NCI-H524 (cell line): ENCODE measurements around the gene ZSCAN9.
A peak's percentile ranks its signal among the peaks of the same experiment; 100 is the strongest.

Source experiments
- DNase-seq, 2 experiments: peaks; one replicate each; lab custom pipeline; 2025; lab: John Stamatoyannopoulos, UW

ZSCAN9 gene

DNA sequence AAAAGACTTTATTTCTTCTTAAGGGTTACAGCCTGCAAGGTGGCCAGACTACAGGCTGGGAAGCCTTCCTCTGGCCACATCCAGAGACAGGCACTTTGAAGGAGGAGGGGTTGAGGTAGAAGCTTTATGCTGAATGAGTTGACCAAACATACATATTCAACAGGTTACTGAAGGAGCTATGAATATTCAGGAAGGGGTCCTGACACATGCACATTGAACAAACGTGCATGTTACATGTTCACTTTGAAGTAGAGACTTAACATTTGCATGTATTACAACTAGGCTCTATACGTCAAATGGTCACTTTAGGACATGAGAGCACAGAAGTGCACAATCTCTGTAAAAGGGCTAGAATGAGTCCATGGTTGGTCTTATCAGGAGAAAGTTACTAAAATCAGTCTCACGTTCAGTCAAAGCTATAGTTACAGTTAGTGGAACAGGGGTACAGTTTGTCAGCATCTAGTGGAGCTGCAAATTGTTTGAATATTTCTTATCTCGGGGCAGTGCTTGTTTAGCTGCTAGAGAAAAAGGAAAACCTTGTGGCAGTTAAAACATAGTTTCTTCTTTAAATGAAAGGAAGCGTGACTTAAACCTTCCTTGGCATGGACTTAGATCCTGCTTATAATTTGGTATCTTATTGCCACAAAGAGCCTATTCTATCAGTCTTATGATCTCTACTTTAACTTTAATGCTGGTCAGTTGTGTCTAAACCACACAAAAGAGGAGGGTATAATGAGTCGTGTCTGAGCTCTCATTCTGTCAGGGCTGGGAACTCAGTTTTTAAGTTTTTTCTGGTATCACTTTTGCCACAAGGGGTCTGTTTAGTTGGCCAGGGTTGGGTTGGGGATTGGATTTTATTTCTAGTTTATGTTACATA lies 4.6 kb upstream of the ZSCAN9 start:
- DNase-seq = no peak

DNA sequence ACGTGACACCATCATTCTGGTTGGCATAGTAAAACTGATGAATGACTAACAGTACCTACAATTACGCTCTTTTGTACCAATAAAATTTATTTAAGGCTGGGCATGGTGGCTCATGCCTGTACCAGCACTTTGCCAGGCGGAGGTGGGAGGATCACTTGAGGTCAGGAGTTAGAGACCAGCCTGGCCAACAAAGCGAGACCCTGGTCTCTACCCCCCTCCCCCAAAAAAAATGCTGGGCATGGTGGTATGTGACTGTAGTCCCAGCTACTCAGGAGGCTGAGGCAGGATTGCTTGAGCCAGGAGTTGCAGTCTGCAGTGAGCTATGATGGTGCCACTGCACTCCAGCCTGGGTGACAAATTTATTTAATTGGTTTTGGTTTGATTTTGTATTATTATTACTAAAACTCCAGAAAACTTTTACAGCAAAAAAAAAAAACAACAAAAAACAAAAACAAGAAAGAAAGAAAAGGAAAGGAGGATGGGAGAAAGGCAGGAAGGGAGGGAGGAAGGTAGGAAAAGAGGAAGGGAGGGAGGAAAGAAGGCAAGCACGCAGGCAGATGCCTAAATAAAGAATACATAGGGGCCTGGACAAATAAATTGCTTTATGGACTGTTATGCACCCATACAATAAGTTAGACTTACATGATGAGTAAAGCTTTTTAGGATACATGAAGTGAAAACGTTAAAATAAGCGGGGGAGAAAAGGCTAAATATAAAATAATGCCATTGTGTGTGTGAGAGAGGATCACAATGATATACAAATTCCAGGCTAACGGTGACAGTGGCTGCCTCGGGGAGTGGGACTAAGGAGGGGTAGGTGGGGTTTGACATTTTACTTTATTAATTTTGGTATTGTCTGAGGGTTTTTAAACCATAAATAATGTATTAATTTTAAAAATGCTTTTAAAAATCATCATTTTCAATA lies 682 bp upstream of the ZSCAN9 start:
- DNase-seq = no peak

DNA sequence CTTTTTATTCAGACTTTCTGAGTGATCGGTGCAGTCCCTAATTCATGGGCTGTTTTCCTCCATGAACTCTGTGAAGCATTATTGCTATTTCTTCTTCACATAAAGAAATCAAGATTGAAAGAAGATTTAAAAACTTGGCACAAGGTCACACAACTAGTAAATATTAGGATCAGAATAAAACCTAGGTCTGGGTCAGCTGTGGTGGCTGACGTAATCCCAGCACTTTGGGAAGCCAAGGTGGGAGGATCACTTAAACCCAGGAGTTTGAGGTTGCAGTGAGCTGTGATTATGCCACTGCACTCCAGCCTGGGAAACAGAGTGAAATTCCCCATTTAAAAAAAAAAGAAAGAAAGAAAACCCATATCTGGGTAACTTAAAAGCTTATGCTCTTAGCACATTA lies 1.4 kb downstream of the ZSCAN9 start:
- DNase-seq = no peak

DNA sequence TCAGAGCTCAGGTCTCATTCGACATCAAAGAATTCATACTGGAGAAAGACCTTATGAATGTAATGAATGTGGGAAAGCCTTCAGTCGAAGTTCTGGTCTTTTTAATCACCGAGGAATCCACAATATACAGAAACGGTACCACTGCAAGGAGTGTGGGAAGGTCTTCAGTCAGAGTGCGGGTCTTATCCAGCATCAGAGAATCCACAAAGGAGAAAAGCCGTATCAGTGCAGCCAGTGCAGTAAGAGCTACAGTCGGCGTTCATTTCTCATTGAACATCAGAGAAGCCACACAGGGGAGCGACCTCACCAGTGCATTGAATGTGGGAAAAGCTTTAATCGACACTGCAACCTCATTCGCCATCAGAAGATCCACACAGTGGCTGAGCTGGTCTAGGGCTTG lies 7.7 kb downstream of the ZSCAN9 start:
- DNase-seq = no peak

DNA sequence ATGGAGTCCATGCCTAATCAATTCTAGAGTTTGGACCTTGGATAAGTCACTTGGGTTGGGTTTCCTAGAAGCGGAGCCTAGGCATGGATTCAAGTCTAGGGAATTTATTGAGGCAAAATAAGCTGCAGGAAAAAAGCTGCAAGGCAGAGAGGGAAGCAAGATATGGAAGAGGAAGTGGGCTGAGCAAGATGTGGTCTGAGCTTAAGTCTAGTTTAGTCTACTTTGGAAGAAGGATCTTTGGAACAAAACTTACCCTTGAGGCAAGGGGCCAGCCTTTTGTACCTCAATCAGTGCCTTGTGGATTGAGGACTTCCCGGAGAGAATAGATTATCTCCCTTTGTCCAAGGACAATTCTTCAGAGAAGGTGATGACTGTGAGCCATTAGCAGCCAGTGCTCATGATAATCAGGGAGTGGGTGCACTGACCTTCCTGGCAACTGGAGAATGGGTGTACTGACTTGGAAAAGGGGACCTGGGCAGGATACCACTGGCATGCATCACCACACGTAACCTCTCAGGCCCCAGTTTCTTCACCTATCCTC lies 10.9 kb downstream of the ZSCAN9 start:
- no peak for DNase-seq

DNA sequence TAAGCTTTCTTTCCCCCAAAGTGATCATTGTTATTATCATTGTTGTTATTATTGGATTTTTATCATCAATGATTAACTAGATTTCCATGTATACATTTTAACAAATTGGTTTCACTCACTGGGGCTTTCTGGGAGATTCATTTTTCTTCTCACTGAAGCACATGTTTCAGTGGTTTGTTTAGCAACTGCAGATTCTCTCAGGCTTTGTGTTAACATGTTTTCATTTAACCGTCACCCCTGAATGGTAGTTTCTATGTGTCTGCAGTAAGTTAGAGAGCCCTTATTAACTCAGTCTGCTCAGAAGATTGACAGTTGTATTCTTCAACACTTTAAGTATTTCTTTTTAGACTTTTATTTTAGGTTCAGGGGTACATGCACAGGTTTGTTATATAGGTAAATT lies 14.6 kb downstream of the ZSCAN9 start:
- no peak for DNase-seq

DNA sequence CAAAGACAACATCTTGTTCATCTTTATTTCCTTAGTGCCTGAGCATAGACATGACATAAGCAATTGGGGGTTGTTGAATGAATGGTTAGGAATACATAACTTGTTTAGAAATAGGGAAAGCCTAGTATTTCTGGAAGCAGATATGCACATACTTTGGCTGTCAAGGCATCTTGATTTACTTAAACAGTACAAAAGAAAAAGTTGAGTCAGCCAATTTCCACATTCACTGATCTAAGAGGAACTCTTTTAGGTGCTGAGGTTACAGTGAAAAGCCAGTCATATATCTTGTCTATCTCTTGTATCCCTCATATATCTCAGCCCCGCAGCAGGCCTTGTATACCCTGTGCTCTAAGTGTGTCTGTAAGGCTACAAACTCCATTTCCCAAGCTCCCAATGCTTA lies 15.4 kb downstream of the ZSCAN9 start:
- no peak for DNase-seq

DNA sequence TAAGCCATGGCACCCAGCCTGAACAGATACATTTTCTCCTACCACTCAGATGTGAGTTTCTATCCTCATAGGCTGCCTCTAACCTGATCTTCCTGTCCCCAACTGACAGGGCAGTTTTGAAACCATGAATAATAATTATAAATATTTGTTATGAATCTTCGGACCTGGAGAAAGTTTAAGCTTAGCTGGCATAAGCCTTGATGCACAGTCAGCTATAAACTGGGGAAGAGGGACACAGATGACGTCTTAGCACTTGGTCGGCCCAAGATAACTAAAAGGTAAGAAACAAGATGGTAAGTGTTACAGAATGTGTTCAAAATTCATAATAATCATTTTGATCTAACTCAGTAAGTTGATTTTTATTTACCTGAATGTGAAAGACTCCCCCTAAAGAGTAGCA lies 18.9 kb downstream of the ZSCAN9 start:
- no peak for DNase-seq

DNA sequence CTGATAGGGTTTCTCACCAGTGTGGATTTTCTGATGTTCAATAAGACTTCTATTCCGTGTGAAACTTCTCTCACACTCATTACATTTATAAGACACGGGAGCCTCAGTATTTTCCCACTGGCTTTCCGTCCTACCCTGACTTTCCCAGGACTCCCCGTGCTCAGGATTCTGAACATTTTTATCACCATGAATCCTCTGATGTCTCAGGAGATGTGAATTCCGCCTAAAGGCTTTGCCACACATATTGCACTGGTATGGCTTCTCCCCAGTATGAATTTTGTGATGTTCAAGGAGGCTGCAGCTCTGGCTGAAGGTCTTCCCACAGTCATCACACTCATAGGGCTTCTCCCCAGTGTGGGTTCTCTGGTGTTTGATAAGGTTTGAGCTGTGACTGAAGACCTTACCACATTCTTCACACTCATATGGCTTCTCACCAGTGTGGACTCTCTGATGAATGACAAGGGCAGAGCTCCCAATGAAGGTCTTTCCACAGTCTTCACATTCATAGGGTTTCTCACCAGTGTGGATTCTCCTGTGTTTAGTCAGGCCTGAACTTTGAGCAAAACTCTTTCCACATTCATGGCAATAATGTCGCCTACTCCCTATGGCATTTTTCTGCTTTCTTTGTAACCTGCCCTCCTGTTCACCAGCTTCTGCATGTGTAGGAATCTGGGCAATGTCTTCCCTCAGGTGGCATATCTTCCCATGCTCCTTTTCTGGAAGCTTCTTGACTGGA lies 20.3 kb downstream of the ZSCAN9 start:
- no peak for DNase-seq

DNA sequence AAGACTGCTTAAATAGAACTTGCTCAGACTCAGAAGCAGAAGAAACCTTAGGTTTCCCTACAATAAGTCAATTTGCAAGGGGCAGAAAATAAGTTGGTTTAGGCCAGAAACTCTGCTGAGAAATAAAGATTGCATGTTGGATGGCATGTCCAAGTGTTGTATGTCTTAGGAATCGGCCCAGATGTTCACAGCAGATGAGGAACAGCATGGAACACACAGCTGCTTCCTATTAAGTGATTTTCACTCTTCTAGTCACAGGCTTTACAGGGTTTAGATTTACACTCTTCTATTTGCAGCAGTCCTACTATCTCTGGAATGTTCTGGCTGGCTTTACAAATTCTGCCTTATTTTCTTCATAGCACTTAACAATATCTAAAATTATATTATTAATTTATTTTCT lies 23.8 kb downstream of the ZSCAN9 start:
- no peak for DNase-seq

DNA sequence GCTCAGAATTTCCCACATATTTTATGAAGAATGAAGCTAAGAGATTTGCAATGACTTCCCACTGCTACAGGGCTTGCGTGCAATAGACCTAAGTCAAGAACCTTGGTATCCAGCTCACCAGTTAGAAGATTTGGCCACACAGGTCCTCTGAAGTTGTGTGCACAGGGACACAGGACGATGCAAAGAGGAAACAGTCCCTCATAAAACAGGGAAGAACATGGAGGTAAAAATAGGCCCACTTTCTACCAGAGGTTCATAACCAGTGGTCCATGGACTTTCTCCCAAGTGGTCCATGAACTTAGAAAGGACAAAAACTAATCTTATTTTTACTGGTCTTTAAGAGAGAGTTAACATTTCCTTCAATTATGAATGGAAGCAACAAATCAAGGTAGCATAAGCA lies 25.7 kb downstream of the ZSCAN9 start:
- DNase-seq = no peak

DNA sequence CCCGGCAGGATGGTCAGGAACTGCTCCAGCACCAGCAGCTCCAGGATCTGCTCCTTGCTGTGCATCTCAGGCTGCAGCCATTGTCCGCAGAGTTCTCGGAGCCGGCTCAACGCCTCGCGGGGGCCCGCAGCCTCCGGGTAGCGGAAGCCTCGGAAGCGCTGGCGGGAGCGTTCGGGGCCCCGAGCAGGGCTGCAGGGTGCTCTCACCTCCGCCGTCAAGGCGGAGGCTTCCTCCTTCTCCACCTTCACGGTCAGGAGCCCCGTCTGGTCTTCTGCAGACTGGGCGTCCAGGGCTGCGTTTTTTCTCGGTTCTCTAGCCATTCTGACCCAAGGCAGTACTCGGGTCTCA lies 26.6 kb downstream of the ZSCAN9 start:
- no peak for DNase-seq

DNA sequence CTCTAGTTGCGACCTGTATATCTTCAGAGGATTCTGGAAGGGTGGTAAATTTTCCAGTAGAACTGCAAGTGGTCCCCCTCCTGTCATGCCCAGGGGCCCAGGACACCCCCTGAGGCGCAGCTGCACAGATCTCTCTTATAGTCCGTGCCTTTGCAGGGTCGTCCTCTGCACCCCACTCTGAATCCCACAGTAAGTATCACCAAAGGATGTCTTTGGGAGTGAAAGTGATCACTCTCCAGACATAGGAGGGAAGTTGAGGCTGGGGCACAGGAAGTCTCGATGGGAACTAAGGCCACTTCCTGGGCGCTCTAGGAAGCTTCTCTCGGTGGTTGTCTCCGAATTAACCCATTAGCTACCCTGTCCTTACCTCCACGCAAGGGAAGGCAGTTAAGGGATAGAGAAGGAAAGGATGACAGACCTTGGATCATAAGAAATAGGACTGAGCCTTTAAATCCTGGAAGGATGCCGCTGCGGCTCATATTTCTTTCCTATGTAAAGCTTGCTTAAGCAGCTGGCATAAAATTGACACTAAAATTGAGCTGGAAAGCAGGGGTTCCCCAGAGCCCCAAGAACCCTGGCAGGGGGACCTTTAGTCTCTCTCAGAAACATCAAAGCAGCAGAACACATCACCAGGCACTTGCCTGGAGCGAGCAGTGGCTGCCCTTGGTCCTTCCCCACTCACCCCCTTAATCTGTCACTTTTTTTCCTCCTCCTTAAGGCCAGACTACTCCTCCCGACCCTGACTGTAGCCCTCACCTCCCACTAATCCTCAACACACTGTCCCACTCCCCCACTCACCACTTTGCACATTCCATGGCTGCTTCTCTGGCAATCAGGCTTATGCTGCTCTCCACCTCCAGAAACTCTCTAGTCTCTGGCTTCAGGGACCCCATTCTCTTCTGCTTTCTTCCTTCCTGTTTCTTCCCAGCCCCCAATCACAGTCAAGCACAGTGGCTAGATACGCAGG lies 27.2 kb downstream of the ZSCAN9 start, which contains the start of gene ZKSCAN4:
Gene ZKSCAN4 (minus strand): TSS at position 261 of the 967 bp plus-strand sequence. CDS start 289 bp downstream, outside the sequence.
- DNase-seq = peak; percentile 65 to 92

DNA sequence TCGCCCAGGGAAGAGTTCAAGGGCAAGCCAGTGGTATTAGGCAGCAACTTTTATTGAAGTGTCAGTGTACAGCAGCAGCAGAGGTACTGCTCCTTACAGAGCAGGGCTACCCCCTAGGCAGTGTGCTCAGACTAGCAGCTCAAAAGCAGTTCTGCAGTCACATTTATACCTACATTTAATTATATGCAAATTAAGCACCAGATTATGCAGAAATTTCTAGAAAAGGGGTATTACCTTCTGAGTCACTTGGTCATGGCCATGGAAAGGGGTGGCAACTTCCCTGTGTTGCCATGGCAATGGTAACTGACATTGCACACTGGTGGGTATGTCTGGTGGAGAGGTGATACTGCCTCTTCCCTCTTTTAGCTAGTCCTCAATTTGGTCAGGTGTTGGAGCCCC lies 29.0 kb downstream of the ZSCAN9 start:
- no peak for DNase-seq

DNA sequence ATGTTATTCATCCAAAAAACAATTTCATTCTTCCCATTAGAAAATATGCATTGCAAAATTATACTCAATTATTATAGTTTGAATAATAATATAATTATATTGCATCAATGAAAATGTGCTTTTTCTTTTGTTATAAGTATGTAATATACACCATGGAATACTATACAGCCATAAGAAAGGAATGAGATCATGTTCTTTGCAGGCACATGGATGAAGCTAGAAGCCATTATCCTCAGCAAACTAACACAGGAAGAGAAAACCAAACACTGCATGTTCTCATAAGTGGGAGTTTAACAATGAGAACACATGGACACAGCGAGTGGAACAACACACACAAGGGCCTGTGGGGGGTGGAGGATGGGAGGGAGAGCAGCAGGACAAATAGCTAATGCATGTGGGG lies 32.0 kb downstream of the ZSCAN9 start:
- DNase-seq = no peak

DNA sequence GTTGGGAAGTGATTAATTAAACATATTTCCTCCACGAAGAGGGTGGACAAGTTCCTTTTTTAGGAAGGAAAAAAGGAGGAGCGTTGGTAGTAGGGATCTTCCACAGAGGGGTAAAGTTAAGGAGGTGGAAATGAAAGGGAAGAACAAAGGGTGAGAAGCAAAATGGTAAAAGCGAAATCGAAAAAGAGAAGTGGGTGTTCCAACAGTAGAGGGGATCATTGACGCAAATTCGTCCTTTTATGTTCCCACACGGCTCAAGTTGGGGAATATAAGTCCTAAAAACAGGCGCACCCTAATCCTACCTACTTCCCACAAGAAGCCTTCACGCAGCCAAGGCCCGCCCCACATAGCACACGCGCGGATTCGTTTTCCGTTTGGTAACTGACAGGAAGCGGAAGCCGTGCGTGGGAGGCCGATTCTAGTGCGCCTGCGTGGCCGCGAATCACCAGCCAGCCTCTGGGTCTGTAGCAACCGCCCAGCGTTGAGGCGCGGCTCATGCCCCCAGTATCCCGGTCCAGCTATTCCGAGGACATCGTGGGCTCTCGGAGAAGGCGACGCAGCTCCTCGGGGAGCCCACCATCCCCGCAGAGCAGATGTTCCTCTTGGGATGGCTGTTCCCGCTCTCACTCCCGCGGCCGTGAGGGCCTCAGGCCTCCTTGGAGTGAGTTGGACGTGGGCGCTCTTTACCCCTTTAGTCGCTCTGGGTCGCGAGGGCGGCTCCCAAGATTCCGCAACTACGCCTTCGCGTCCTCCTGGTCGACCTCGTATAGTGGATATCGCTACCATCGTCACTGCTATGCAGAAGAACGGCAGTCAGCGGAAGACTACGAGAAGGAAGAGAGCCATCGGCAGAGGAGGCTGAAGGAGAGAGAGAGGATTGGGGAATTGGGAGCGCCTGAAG lies 34.1 kb downstream of the ZSCAN9 start, which contains the start of gene NKAPL:
Gene NKAPL (plus strand): TSS at position 421 of the 901 bp plus-strand sequence. CDS start 75 bp downstream, at position 496.
- no peak for DNase-seq

DNA sequence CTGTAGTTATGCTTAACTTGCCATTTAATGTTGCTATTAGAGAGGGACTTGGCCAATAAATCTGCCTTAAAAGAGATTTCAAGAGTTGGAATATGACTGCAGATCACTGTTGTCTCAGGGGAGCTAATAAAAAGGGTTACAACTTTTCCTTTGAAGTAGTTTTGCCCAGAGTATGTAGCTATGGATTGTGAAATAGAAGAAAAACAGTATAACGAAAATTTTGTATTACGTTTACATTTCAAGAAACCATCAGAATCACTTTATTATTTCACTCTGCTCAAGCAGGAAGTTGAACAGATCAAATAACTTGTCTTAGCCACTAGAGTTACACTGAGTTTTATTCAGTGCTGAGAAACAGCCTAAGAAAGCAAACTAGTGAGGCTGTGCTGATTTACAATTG lies 38.8 kb downstream of the ZSCAN9 start:
- DNase-seq = no peak

DNA sequence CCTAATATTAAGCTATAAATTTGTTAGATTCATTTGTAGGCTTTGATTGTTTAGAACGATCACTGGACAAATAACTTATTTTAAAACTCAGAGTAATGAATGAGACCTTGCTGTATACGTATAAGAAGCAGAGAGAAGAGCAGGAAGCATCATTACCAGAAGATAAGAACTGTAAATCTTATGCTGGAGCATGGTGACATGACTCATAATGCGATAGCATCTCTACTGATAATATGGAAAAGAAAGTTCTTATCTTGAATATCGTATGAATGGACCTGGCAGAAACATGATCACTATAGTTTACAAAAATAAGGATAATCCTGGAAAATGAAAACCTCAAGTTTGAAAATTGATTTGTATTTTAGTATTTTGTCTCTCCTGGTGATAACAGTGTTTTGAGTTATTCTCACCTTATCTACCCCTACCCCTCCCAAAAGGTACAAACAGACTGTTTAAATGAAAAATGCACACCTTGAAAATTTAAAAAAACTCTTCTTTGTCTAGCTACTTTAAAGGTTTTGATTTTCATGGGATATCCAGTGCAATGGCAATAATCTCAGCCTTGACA lies 39.8 kb downstream of the ZSCAN9 start:
- DNase-seq = no peak

DNA sequence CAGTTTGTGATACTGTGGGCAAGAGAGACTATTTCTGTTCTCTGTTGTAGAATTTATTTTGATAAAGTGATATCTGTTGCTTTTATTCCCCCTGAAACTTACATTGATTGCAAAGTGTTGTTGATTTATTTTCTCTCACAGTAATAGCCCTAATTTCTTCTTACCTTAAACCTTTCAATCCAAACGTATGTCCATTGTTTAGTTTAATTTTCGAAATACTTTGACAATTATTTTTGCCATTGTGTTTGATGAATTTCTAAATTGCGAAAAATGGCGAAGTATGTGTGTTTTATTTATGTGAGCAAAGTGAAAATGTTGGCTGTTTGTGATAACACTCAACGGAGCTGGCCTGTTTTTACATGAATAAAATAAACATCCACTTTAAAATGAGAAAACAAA lies 41.5 kb downstream of the ZSCAN9 start:
- no peak for DNase-seq
